OCI-LY7 (cell line): ENCODE data around the gene VPS26A.

Source experiments
- CTCF ChIP-seq: fragments of 200-600 bp; sonication (generic); conservative IDR thresholded peaks from 2 replicates; pipeline ENCODE4 v1.5.1; 2014; ENCODE audit warnings: mild to moderate bottlenecking, antibody characterized with exemption, low read length, moderate library complexity, mixed read lengths
- EZH2phosphoT487 ChIP-seq: fragments of 200-600 bp; sonication (generic); IDR thresholded peaks from 2 replicates; pipeline ENCODE4 v1.6.1; 2018; ENCODE audit warnings: low read depth, borderline replicate concordance, mild to moderate bottlenecking, mixed run types, antibody characterized with exemption, low read length, moderate library complexity, mixed read lengths

GRCh38 chr10:69100136-69100872 lies 23.7 kb upstream of the VPS26A start:
- TF ChIP-seq CTCF: no peak
- TF ChIP-seq EZH2phosphoT487: no peak
